Neural cell (in vitro differentiated cells): ENCODE data around the gene CCDC144A. TPM values are rescaled to one million over a fixed set of nuclear protein-coding genes. Genes with fewer than 3 reads are reported as not detected.
"Not testable (repeated sequence)": the region's sequence is repeated elsewhere in the genome, so short reads cannot be mapped to it uniquely, and the experiment has no call there.

ENCODE experiments used
- H2AFZ ChIP-seq: fragments of 200-600, 300-800 bp; sonication (generic), shearing (Covaris generic); 2 replicates; pipeline ENCODE4 v1.6.0; 2014; ENCODE audit warnings: low read depth, mild to moderate bottlenecking, antibody characterized with exemption, low read length, moderate library complexity
- H3F3A ChIP-seq: fragments of 200-600 bp; shearing (Covaris generic); 2 replicates; pipeline ENCODE4 v1.6.1; 2016; ENCODE audit warnings: mild to moderate bottlenecking, moderate library complexity, mixed read lengths, antibody characterized with exemption, low read length; ENCODE audit not compliant: insufficient read depth, poor library complexity, severe bottlenecking
- H3K27ac ChIP-seq: fragments of 200-600, 300-800 bp; sonication (generic), shearing (Covaris generic); 2 replicates; pipeline ENCODE4 v1.5.1; 2014; ENCODE audit warnings: mild to moderate bottlenecking, low read length, moderate library complexity
- H3K27me3 ChIP-seq: fragments of 300-800, 200-600 bp; sonication (generic), shearing (Covaris generic); 2 replicates; pipeline ENCODE4 v1.6.0; 2014; ENCODE audit warnings: mild to moderate bottlenecking, low read depth, low read length, moderate library complexity; ENCODE audit not compliant: insufficient read depth
- H3K36me3 ChIP-seq: fragments of 300-800, 200-600 bp; sonication (generic), shearing (Covaris generic); 2 replicates; pipeline ENCODE4 v1.5.1; 2014; ENCODE audit warnings: mild to moderate bottlenecking, antibody characterized with exemption, low read length, moderate library complexity; ENCODE audit not compliant: insufficient read depth
- H3K4me2 ChIP-seq: fragments of 300-800, 200-600 bp; sonication (generic), shearing (Covaris generic); 2 replicates; pipeline ENCODE4 v1.6.0; 2014; ENCODE audit warnings: mild to moderate bottlenecking, low read length
- H3K4me3 ChIP-seq: fragments of 300-800, 200-600 bp; sonication (generic), shearing (Covaris generic); 2 replicates; pipeline ENCODE4 v1.5.1; 2014; ENCODE audit warnings: mild to moderate bottlenecking, low read length, moderate library complexity
- H3K79me2 ChIP-seq: fragments of 200-600 bp; shearing (Covaris generic); replicated peaks from 2 replicates; pipeline ENCODE4 v1.6.0; 2014; ENCODE audit warnings: mild to moderate bottlenecking, low read length, moderate library complexity; ENCODE audit not compliant: insufficient read depth
- H3K9ac ChIP-seq: fragments of 300-800, 200-600 bp; sonication (generic), shearing (Covaris generic); 2 replicates; pipeline ENCODE4 v1.6.1; 2016; ENCODE audit warnings: mild to moderate bottlenecking, low read length, mixed read lengths
- H3K9me2 ChIP-seq: fragments of 200-600 bp; shearing (Covaris generic); 2 replicates; pipeline ENCODE4 v1.6.1; 2016; ENCODE audit warnings: mild to moderate bottlenecking, low read length, mixed read lengths; ENCODE audit not compliant: insufficient read depth
- H3K9me3 ChIP-seq: fragments of 200-600, 300-800 bp; sonication (generic), shearing (Covaris generic); 2 replicates; pipeline ENCODE4 v1.6.1; 2016; ENCODE audit warnings: mild to moderate bottlenecking, mixed run types, low read length, moderate library complexity, mixed read lengths
- H4K20me1 ChIP-seq: fragments of 200-600 bp; shearing (Covaris generic); 2 replicates; pipeline ENCODE4 v1.6.1; 2016; ENCODE audit warnings: mild to moderate bottlenecking, mixed run types; ENCODE audit not compliant: insufficient read depth
- polyA plus RNA-seq: library from polyadenylated mRNA; depleted of rRNA; stranded (reverse); fragments of >200 nt; gene quantifications from 2 replicates; pipeline ENCODE4 v1.2.3, GENCODE V29; 2014
- small RNA-seq, 3 experiments: library from RNA; depleted of rRNA; stranded (forward); fragments of <200 nt; gene quantifications; one replicate each; pipeline ENCODE3, GENCODE V24; 2012

CCDC144A gene
- polyA plus RNA-seq, 1 donor from 2014 or later, result 3.2 TPM

- not testable (repeated sequence) for H3K9me2 ChIP-seq, H4K20me1 ChIP-seq, H3K4me3 ChIP-seq, H3K9me3 ChIP-seq, H3K27ac ChIP-seq, H3K9ac ChIP-seq, H3K79me2 ChIP-seq, H3K36me3 ChIP-seq, H3K4me2 ChIP-seq, H3K27me3 ChIP-seq, H3F3A ChIP-seq, H2AFZ ChIP-seq
Measured at GRCh38 chr17:16823768-16824406, 133.8 kb downstream of the CCDC144A start.

Small RNA genes within 50 kb of the gene (small RNA-seq; reads per million reads assigned to genes)
- gene AC022596.1 (0 reads per million in 3 experiments), gene RNU6-405P (0 reads per million in 3 experiments)

Other genes starting within 250 kb of the CCDC144A start
- gene LRRC75A, start 198.0 kb upstream of the CCDC144A start, polyA plus RNA-seq, result 0.20 and 0.53 TPM in 2 replicates
- gene ZNF287, start 121.0 kb upstream of the CCDC144A start, polyA plus RNA-seq, result 12.6 and 13.1 TPM in 2 replicates
- gene ZNF624, start 36.4 kb upstream of the CCDC144A start, polyA plus RNA-seq, result 13.4 and 14.3 TPM in 2 replicates